HG03521 (cell line): ENCODE results near the gene FDCSP.
"Not testable (repeated sequence)": the region's sequence is repeated elsewhere in the genome, so short reads cannot be mapped to it uniquely, and the experiment has no call there.

Experiments used
- ATAC-seq: cut with Tn5 transposase; IDR thresholded peaks from one replicate; pipeline ENCODE4 v1.9.1; 2021; ENCODE audit warnings: mild to moderate bottlenecking, moderate library complexity; ENCODE audit not compliant: unreplicated experiment

FDCSP gene

GRCh38 chr4:70225824-70226223, at the start of gene FDCSP:
TSS of gene FDCSP (plus strand) at chr4:70226124. CDS start at chr4:70231195, 5,071 bp downstream.
- no peak for ATAC-seq

DNA sequence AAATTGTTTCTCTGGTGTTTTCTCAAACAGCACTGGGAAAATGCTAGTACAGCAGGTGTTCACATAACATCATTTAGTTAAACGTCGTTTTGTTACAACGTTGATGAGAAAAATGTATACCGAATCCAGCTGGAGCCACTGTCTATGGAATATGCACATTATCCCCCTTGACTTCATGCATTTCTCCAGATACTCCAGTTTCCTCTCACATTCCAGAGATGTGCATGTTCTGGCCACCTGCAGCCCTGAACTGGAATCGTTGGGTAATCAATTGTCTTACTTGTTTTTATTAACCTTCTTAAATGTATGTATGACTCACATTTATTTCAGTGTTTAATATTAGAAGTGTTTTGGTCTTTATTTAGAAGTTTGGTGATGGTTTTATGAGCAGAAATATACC, 48.8 kb upstream of the FDCSP start:
- no peak for ATAC-seq

DNA sequence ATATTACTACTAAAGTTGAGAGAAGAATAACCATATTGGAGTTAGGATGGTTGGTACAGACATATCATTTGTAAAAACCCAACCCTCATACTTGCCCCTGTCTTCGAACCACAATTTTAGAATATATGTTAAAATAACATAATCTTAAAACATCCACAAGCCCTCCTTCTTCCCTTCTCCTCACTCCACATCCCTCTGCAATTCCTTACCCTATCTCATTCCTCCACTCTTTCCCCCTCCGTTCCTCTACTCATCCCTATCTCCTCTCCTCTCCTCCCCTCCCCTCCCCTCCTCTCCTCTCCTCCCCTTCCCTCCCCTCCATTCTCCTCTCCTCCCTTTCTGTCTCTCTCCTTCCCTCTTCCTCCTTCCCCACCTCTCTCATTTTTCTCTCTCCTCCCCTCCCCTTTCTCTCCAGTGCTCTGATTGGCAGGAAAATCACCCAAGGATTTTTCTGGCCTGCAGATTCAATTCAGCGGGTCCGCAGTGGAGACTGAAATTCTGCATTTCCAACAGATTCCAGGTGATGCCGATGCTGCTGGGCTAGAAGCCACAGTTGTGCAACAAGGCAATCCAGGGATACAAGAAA, 47.8 kb upstream of the FDCSP start:
- ATAC-seq, result no peak

- no peak for ATAC-seq
These were observed 46.1 kb upstream of the FDCSP start for GRCh38 chr4:70179811-70180210.

GRCh38 chr4:70181864-70182263, 44.1 kb upstream of the FDCSP start:
- ATAC-seq, result no peak

GRCh38 chr4:70182517-70183167, 43.3 kb upstream of the FDCSP start:
- no peak for ATAC-seq

GRCh38 chr4:70183168-70183939, 42.6 kb upstream of the FDCSP start:
- ATAC-seq, result peak; percentile 83

GRCh38 chr4:70183940-70184246, 42.0 kb upstream of the FDCSP start:
- no peak for ATAC-seq

DNA sequence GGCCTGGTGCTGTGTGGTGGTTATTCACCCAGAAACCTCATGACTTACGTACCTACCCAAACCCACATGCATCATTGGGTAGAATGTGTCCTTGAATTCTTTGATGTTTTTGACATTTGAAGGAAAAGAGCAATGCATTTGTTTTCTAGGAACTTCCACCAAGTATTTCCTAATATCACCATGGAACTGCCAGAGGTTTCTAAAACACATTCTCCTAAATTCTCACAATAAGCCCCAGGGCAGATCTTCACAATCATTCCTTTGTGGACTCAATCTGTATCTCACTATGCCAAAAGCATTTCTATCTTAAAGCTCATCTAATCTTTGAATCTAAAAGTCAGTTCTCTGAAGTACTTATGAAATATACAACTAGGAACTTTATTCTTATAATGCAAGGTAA, 38.7 kb upstream of the FDCSP start:
- ATAC-seq, result no peak

- ATAC-seq, result no peak
These were observed 35.3 kb upstream of the FDCSP start for GRCh38 chr4:70190579-70190978.

- no peak for ATAC-seq
These were observed 34.3 kb upstream of the FDCSP start for GRCh38 chr4:70191647-70192046.

DNA sequence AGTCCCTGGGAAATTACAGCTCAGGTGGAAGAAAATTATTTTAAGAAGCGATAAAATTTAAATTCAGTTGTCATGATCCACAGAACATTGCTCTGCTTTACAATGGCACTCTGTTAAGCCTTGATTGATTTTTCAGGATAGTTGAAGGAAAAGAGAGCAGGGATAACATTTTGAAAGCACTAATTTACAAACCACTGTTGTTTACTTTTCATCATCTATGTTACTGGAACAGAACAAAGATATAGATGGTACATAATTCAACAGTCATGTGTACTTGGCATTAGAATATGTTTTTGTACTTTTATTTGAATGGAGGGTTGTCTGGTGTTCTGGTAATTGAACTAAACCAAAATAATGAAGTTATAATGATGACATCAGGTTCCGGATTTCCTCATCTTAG, 33.0 kb upstream of the FDCSP start:
- ATAC-seq, result no peak

DNA sequence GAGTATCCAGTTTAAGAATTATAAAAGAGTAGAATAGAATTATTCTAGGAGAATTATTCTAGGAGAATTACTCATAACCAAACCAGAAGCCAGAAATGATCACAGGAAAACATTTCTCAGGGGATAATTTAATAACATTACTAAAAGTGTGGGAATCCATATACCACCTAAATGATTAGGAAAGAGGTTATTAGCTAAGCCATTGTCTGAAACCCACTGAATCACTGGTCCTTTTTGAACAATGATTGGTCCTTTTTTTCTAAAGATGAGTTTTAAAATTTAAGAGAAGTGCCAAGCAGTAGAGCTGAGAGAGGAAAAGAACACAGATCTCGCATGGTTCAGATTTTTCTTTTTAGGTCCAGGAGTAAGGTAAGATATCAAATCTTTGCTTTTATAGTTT, 30.5 kb upstream of the FDCSP start, which contains the start of gene ODAM:
Gene ODAM, plus strand, starts transcription at position 301 of the 400 bp plus-strand sequence. CDS start 819 bp downstream, outside the sequence.
- ATAC-seq, result no peak

DNA sequence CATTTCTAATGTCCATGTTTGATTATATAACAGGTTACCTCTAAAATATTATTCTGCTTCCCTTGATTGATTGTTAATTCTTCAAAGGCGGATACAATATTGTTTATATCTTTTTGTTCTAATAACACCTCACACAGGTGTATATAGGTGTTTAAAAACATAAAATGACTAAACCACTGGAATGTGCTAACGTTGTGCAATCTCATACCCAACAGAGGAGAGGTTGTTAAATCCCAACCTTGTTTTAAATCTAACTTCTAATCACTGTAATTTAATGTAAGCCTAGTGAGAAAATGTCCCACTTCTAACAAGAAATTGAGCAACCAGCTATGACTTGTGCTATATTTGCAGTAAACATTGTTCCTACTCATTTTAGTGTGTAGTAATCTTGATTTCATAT, 29.1 kb upstream of the FDCSP start:
- ATAC-seq, result no peak

- no peak for ATAC-seq
These were observed 28.1 kb upstream of the FDCSP start for GRCh38 chr4:70197842-70198241.

DNA sequence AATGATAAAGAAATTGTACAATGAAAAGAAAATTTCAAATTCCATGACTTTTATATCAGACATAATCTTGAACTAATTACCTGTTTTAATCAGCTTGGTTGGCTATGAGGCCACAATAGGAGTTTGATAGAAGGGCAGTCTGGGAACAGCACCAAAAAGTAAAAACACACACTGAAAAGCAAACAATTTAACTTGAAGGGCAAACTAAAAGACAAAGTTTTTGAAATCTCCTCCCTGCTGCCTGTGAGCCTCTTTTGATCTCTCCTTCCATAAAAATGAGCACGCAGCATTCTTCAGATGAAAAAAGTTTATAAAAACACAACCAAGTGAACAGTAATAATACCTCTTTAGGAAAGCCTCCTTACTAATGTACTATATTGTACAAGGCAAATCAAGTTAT, 22.3 kb upstream of the FDCSP start:
- no peak for ATAC-seq

GRCh38 chr4:70212752-70213151, 13.2 kb upstream of the FDCSP start:
- not testable (repeated sequence) for ATAC-seq

- ATAC-seq, result not testable (repeated sequence)
These were observed 9.8 kb upstream of the FDCSP start for GRCh38 chr4:70216109-70216508.

GRCh38 chr4:70216550-70216949, 9.4 kb upstream of the FDCSP start:
- not testable (repeated sequence) for ATAC-seq

GRCh38 chr4:70221389-70221788, 4.5 kb upstream of the FDCSP start:
- not testable (repeated sequence) for ATAC-seq

DNA sequence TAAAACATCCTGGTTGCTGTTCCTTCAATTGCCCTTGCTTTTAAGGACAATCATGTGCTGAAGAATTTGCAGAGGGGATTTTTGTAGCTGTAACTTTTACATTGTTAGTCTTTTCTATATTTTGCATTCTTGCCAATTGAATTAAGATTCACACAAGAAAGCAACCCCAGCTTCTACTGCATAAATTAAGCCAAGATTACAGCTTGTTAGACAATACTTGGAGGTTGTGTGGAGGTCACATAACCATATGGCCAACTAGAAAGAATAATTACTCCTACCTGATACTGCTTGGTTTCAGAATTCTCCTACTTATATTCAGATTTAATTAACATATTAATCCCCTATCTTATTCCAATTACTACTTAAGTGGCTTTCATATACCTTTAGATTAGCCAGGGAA, 4.1 kb upstream of the FDCSP start:
- ATAC-seq, result not testable (repeated sequence)

DNA sequence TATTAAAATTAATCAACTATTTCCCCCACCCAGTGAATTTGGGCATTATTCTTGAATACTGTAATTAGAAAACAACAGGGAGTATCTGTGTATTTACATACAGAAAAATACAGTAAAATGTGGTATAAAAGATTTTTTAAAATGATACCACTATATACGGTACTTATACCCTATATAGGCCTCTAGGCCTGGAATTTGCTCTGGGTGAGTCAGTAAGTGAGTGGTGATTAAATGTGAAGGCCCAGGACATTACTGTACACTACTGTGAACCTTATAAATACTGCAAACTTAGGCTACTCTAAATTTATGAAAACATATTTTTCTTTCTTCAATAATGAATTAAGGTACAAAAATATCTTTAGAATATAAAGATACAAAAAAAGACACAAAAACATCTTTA, 10.2 kb downstream of the FDCSP start:
- no peak for ATAC-seq
